ENCODE results near the gene ELAVL4.

GRCh38 chr1:50135716-50136115, 27.0 kb downstream of the ELAVL4 start:
- TF ChIP-seq CTCF (IDR thresholded peaks at IDR 0.05) (no peak), POLR2A (IDR thresholded peaks at IDR 0.05) (no peak)
